Breast epithelium (tissue), 4 donors: ENCODE results near the gene FAU. TPM values are rescaled to one million over a fixed set of nuclear protein-coding genes. Genes with fewer than 3 reads are reported as not detected.

Source experiments
- DNase-seq, 2 donors: peaks; one replicate each; pipeline ENCODE4 v3.0.0-alpha.2; 2019; ENCODE audit warnings: low spot score in 2 of 2
- H3K27ac ChIP-seq, 2 donors: fragments of 200-600 bp; sonication (generic) in 1 of 2; one replicate each; pipeline ENCODE4 v1.5.1; 2016 to 2019; ENCODE audit warnings: mild to moderate bottlenecking in 1 of 2
- H3K27me3 ChIP-seq, 2 donors: fragments of 200-600 bp; sonication (generic) in 1 of 2; one replicate each; pipeline versions ENCODE4 v1.5.1 to v1.6.0; 2017 to 2019; ENCODE audit warnings: control low read depth in 1 of 2, mild to moderate bottlenecking in 1 of 2
- H3K36me3 ChIP-seq: fragments of 200-600 bp; one replicate; pipeline ENCODE4 v1.5.1; 2019
- H3K4me1 ChIP-seq, 2 donors: fragments of 200-600 bp; sonication (generic); one replicate each; pipeline ENCODE4 v1.5.1; 2016 to 2019; ENCODE audit warnings: control low read depth in 1 of 2
- H3K4me3 ChIP-seq, 3 donors: fragments of 200-600 bp; sonication (generic); 1 replicate in 2 of 3; 2 replicates in 1 of 3; pipeline ENCODE4 v1.5.1; 2016 to 2019; ENCODE audit warnings: mild to moderate bottlenecking in 3 of 3, moderate library complexity in 2 of 3
- H3K9me3 ChIP-seq, 2 donors: fragments of 200-600 bp; sonication (generic) in 1 of 2; one replicate each; pipeline ENCODE4 v1.5.1; 2016 to 2019; ENCODE audit warnings: control low read depth in 1 of 2
- CTCF ChIP-seq, 3 donors: fragments of 450-650 bp; IDR thresholded peaks; one replicate each; pipeline ENCODE4 v1.5.1; 2016 to 2017; ENCODE audit warnings: antibody characterized with exemption in 3 of 3, mild to moderate bottlenecking in 3 of 3, moderate library complexity in 3 of 3
- POLR2A ChIP-seq: fragments of 450-650 bp; IDR thresholded peaks from one replicate; pipeline ENCODE4 v1.6.1; 2016; ENCODE audit warnings: antibody characterized with exemption, mild to moderate bottlenecking, moderate library complexity
- POLR2AphosphoS5 ChIP-seq, 3 donors: sonication (generic); formaldehyde crosslinking; IDR thresholded peaks; one replicate each; pipeline ENCODE4 v1.6.1; 2017; ENCODE audit warnings: antibody characterized with exemption in 3 of 3
- intact Hi-C: fragments of 100-400 bp; cut with DNase I; formaldehyde crosslinking; loops from one replicate; pipeline ENCODE4 v1.15.1; 2023; ENCODE audit warnings: low total_unique reads
- total RNA-seq, 3 donors: library from RNA; depleted of rRNA; stranded (reverse); fragments of >200 nt; gene quantifications; one replicate each; pipeline ENCODE4 v1.1.0, GENCODE V29; 2016

The FAU gene
- total RNA-seq, 3 donors from 2014 or later = 786 to 1,230 (median 855) TPM

GRCh38 chr11:65165410-65166317, 43.7 kb upstream of the FAU start:
- Histone ChIP-seq H3K4me1 (no peaks in the 10 kb centered on the region), H3K9me3 (no peaks in the 10 kb centered on the region), H3K36me3 (no peaks in the 10 kb centered on the region), H3K27me3 (no peaks in the 10 kb centered on the region), H3K27ac (peak overlapping the region in 1 of 2 donors; percentile 62), H3K4me3 (peak overlapping the region; percentile 19 to 44 (median 36))
- intact Hi-C loops = no loop called here
- no peak for DNase-seq
- TF ChIP-seq POLR2AphosphoS5 (IDR thresholded peaks at IDR 0.05) = peak in 1 of 3 donors; percentile 16
- no peak for TF ChIP-seq POLR2A
- no peak for TF ChIP-seq CTCF (IDR thresholded peaks at IDR 0.05)

- DNase-seq = no peak
- Histone ChIP-seq H3K4me3 (no peak overlapping the region), H3K27me3 (no peaks in the 10 kb centered on the region), H3K36me3 (no peaks in the 10 kb centered on the region), H3K4me1 (no peaks in the 10 kb centered on the region), H3K9me3 (no peaks in the 10 kb centered on the region), H3K27ac (no peak overlapping the region)
- intact Hi-C loops = no loop called here
- TF ChIP-seq POLR2A = no peak
- TF ChIP-seq POLR2AphosphoS5 (IDR thresholded peaks at IDR 0.05) = no peak
- TF ChIP-seq CTCF (IDR thresholded peaks at IDR 0.05) = no peak
Observed at GRCh38 chr11:65163684-65164083, 41.8 kb upstream of the FAU start.

GRCh38 chr11:65160643-65161042, 38.7 kb upstream of the FAU start:
- Histone ChIP-seq H3K4me1 (no peaks in the 10 kb centered on the region), H3K27me3 (no peaks in the 10 kb centered on the region)
- TF ChIP-seq POLR2AphosphoS5 (IDR thresholded peaks at IDR 0.05) (no peak), CTCF (IDR thresholded peaks at IDR 0.05) (no peak), POLR2A (no peak)

GRCh38 chr11:65159012-65159411, 37.1 kb upstream of the FAU start:
- no peaks in the 10 kb centered on the region for H3K4me1 ChIP-seq
- H3K4me3 ChIP-seq = no peak overlapping the region
- DNase-seq = no peak
- no peaks in the 10 kb centered on the region for H3K27me3 ChIP-seq
- H3K9me3 ChIP-seq = no peaks in the 10 kb centered on the region
- no peaks in the 10 kb centered on the region for H3K36me3 ChIP-seq
- TF ChIP-seq CTCF (IDR thresholded peaks at IDR 0.05) = no peak
- no peak for TF ChIP-seq POLR2AphosphoS5 (IDR thresholded peaks at IDR 0.05)
- TF ChIP-seq POLR2A = no peak
- H3K27ac ChIP-seq = no peak overlapping the region
- intact Hi-C loops = no loop called here

More at GRCh38 chr11:65160643-65161042, 38.7 kb upstream of the FAU start:
- intact Hi-C loops = no loop called here
- no peak for DNase-seq
- Histone ChIP-seq H3K27ac (no peak overlapping the region), H3K9me3 (no peaks in the 10 kb centered on the region), H3K36me3 (no peaks in the 10 kb centered on the region), H3K4me3 (no peak overlapping the region)

GRCh38 chr11:65157336-65157735, 35.4 kb upstream of the FAU start:
- intact Hi-C loops = no loop called here
- H3K4me1 ChIP-seq = no peaks in the 10 kb centered on the region
- TF ChIP-seq POLR2A (no peak), POLR2AphosphoS5 (IDR thresholded peaks at IDR 0.05) (no peak), CTCF (IDR thresholded peaks at IDR 0.05) (no peak)
- no peaks in the 10 kb centered on the region for H3K36me3 ChIP-seq
- H3K4me3 ChIP-seq = no peak overlapping the region
- no peaks in the 10 kb centered on the region for H3K9me3 ChIP-seq
- DNase-seq = no peak
- no peak overlapping the region for H3K27ac ChIP-seq
- no peaks in the 10 kb centered on the region for H3K27me3 ChIP-seq
